Measurements from ENCODE around the gene ROBO1. TPM values are rescaled to one million over a fixed set of nuclear protein-coding genes. Genes with fewer than 3 reads are reported as not detected.

Gene ROBO1
- total RNA-seq, 1 experiment from 2014 or later, result 35.5 TPM

DNA sequence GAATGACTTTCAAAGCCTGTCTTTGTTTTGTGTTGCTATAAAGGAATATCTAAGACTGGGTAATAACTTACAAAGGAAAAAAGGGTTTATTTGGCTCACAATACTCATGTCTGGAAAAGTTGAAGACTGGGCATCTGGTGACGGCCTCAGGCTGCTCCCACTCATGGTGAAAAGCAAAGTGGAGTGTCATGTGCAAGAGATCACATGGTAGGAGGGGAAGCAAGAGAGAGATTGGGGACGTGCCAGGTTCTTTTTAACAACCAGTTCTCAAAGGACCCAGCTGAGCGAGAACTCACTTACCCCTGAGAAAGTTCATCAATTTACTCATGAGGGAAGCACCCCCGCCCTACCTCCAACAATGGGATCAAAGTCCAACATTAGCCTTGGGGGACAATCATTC lies 929.4 kb downstream of the ROBO1 start:
- DNase-seq, result no peak
- no peaks in the 10 kb centered on the region for H3F3A ChIP-seq (ENCODE audit: low read length, unreplicated experiment)
- no peak overlapping the region for H3K4me3 ChIP-seq (ENCODE audit: low read length)
- H2AFZ ChIP-seq (ENCODE audit: low read length), result no peak overlapping the region
- peaks cover 13% of the 10 kb centered on the region for H3K4me1 ChIP-seq (ENCODE audit: insufficient read depth, low read length)
- no peak for TF ChIP-seq EZH2 (IDR thresholded peaks at IDR 0.05; ENCODE audit: low read length, unreplicated experiment)
- TF ChIP-seq, protein P1, sequence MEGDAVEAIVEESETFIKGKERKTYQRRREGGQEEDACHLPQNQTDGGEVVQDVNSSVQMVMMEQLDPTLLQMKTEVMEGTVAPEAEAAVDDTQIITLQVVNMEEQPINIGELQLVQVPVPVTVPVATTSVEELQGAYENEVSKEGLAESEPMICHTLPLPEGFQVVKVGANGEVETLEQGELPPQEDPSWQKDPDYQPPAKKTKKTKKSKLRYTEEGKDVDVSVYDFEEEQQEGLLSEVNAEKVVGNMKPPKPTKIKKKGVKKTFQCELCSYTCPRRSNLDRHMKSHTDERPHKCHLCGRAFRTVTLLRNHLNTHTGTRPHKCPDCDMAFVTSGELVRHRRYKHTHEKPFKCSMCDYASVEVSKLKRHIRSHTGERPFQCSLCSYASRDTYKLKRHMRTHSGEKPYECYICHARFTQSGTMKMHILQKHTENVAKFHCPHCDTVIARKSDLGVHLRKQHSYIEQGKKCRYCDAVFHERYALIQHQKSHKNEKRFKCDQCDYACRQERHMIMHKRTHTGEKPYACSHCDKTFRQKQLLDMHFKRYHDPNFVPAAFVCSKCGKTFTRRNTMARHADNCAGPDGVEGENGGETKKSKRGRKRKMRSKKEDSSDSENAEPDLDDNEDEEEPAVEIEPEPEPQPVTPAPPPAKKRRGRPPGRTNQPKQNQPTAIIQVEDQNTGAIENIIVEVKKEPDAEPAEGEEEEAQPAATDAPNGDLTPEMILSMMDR (conservative IDR thresholded peaks at IDR 0.05; ENCODE audit: low read depth, low read length), result no peak
- ChIA-PET POLR2A (ENCODE audit: unreplicated experiment) (no interaction called here), CTCF (no interaction called here)
- no peak overlapping the region for H3K27ac ChIP-seq (ENCODE audit: low read length)
- no peak for ATAC-seq
- no peak overlapping the region for H3K4me2 ChIP-seq (ENCODE audit: low read length)
- no peaks in the 10 kb centered on the region for H3K9me3 ChIP-seq (ENCODE audit: low read length)
- H4K20me1 ChIP-seq (ENCODE audit: low read length), result no peaks in the 10 kb centered on the region
- intact Hi-C loops (cut with micrococcal nuclease), result no loop called here
- no TSS peak for BruUV-seq (replicated peaks)
- no peaks in the 10 kb centered on the region for H3K9me2 ChIP-seq (replicated peaks; ENCODE audit: low read length)
- H3K36me3 ChIP-seq (ENCODE audit: low read depth, low read length), result no peaks in the 10 kb centered on the region
- no peaks in the 10 kb centered on the region for H3K27me3 ChIP-seq (ENCODE audit: low read length)
- H3K79me2 ChIP-seq (ENCODE audit: low read length), result no peaks in the 10 kb centered on the region
- no peak overlapping the region for H3K9ac ChIP-seq (ENCODE audit: low read length)

DNA sequence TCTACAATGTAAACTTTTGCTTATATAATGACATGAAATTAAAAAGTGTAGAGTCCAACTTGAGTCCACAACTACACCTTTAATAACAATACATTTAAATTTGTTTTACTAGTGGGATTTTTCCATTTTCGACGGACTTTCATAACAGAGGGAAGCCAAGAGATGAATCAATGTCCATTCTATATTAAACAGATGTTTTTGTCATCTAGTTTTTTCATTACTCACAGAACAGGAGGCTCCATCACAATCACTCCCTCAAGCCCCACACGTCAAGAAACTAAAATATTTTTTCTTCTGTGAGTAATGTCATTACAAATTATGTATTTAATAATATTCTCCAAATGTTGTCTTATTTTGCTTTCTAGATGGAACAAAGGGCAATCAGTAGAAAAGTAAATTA lies 932.9 kb downstream of the ROBO1 start:
- CTCF ChIA-PET, result no interaction called here
- POLR2A ChIA-PET (ENCODE audit: unreplicated experiment), result no interaction called here
- no peak for ATAC-seq
- Histone ChIP-seq H3K9me2 (replicated peaks; ENCODE audit: low read length) (no peaks in the 10 kb centered on the region), H2AFZ (ENCODE audit: low read length) (no peak overlapping the region), H4K20me1 (ENCODE audit: low read length) (no peaks in the 10 kb centered on the region), H3K9ac (ENCODE audit: low read length) (no peak overlapping the region), H3K4me1 (ENCODE audit: insufficient read depth, low read length) (peaks cover 11% of the 10 kb centered on the region), H3K9me3 (ENCODE audit: low read length) (no peaks in the 10 kb centered on the region), H3K4me3 (ENCODE audit: low read length) (no peak overlapping the region), H3F3A (ENCODE audit: low read length, unreplicated experiment) (no peaks in the 10 kb centered on the region), H3K36me3 (ENCODE audit: low read depth, low read length) (no peaks in the 10 kb centered on the region), H3K27ac (ENCODE audit: low read length) (no peak overlapping the region), H3K4me2 (ENCODE audit: low read length) (no peak overlapping the region), H3K79me2 (ENCODE audit: low read length) (no peaks in the 10 kb centered on the region), H3K27me3 (ENCODE audit: low read length) (no peaks in the 10 kb centered on the region)
- no TSS peak for BruUV-seq (replicated peaks)
- DNase-seq, result no peak
- TF ChIP-seq EZH2phosphoT487 (IDR thresholded peaks at IDR 0.05; ENCODE audit: borderline replicate concordance, low read length) (no peak), EZH2 (IDR thresholded peaks at IDR 0.05; ENCODE audit: low read length, unreplicated experiment) (no peak)
- TF ChIP-seq, protein P1 (conservative IDR thresholded peaks at IDR 0.05; ENCODE audit: low read depth, low read length), result no peak
- intact Hi-C loops (cut with micrococcal nuclease), result no loop called here

GRCh38 chr3:78832785-78833204 lies 935.0 kb downstream of the ROBO1 start:
- Histone ChIP-seq H3K79me2 (ENCODE audit: low read length) (no peaks in the 10 kb centered on the region), H2AFZ (ENCODE audit: low read length) (no peak overlapping the region), H3F3A (ENCODE audit: low read length, unreplicated experiment) (no peaks in the 10 kb centered on the region), H3K4me2 (ENCODE audit: low read length) (no peak overlapping the region), H3K4me1 (ENCODE audit: insufficient read depth, low read length) (no peaks in the 10 kb centered on the region), H3K4me3 (ENCODE audit: low read length) (no peak overlapping the region), H3K27me3 (ENCODE audit: low read length) (no peaks in the 10 kb centered on the region), H3K9me2 (replicated peaks; ENCODE audit: low read length) (no peaks in the 10 kb centered on the region), H3K27ac (ENCODE audit: low read length) (no peak overlapping the region), H3K9ac (ENCODE audit: low read length) (no peak overlapping the region), H3K36me3 (ENCODE audit: low read depth, low read length) (no peaks in the 10 kb centered on the region), H3K9me3 (ENCODE audit: low read length) (no peaks in the 10 kb centered on the region), H4K20me1 (ENCODE audit: low read length) (no peaks in the 10 kb centered on the region)
- BruUV-seq (replicated peaks), result no TSS peak
- no peak for TF ChIP-seq EZH2 (IDR thresholded peaks at IDR 0.05; ENCODE audit: low read length, unreplicated experiment)
- no peak for TF ChIP-seq EZH2phosphoT487 (IDR thresholded peaks at IDR 0.05; ENCODE audit: borderline replicate concordance, low read length)
- TF ChIP-seq, protein P1 (conservative IDR thresholded peaks at IDR 0.05; ENCODE audit: low read depth, low read length), result no peak
- DNase-seq (no peak), ATAC-seq (no peak)
- ChIA-PET CTCF (no interaction called here), POLR2A (ENCODE audit: unreplicated experiment) (no interaction called here)
- intact Hi-C loops (cut with micrococcal nuclease), result no loop called here

All from PC-3 (cell line).